Breast epithelium (tissue), 3 donors: ENCODE data around the gene ZFHX3.

Source experiments
- CTCF ChIP-seq, 3 donors: fragments of 450-650 bp; IDR thresholded peaks; one replicate each; pipeline ENCODE4 v1.5.1; 2016 to 2017; ENCODE audit warnings: antibody characterized with exemption in 3 of 3, mild to moderate bottlenecking in 3 of 3, moderate library complexity in 3 of 3
- POLR2A ChIP-seq: fragments of 450-650 bp; IDR thresholded peaks from one replicate; pipeline ENCODE4 v1.6.1; 2016; ENCODE audit warnings: antibody characterized with exemption, mild to moderate bottlenecking, moderate library complexity
- POLR2AphosphoS5 ChIP-seq, 3 donors: sonication (generic); formaldehyde crosslinking; IDR thresholded peaks; one replicate each; pipeline ENCODE4 v1.6.1; 2017; ENCODE audit warnings: antibody characterized with exemption in 3 of 3

GRCh38 chr16:72743011-72743761 is 304.7 kb downstream of the ZFHX3 start:
- TF ChIP-seq POLR2AphosphoS5 (IDR thresholded peaks at IDR 0.05) (no peak), POLR2A (no peak), CTCF (IDR thresholded peaks at IDR 0.05) (no peak)
